ENCODE measurements around the gene IP6K1.
"Not testable (repeated sequence)": the region's sequence is repeated elsewhere in the genome, so short reads cannot be mapped to it uniquely, and the experiment has no call there.

IP6K1 gene

GRCh38 chr3:49786357-49787181, at the start of gene IP6K1:
TSS of gene IP6K1 (minus strand) at chr3:49786542. CDS start at chr3:49748040, 38,502 bp downstream.
- DNase-seq (ENCODE audit: low read depth): peak; percentile 100
- peak within 1 kb of the TSS; percentile 62 for H3K4me3 ChIP-seq (ENCODE audit: low read depth, low read length)
- no peak for TF ChIP-seq CTCF (IDR thresholded peaks at IDR 0.05; ENCODE audit: control insufficient read depth, extremely low read depth, insufficient read depth)

- H3K4me3 ChIP-seq (ENCODE audit: low read depth, low read length): no peak overlapping the region
- TF ChIP-seq CTCF (IDR thresholded peaks at IDR 0.05; ENCODE audit: control insufficient read depth, extremely low read depth, insufficient read depth): no peak
- DNase-seq (ENCODE audit: low read depth): no peak
Measured at GRCh38 chr3:49831341-49831740, 45.0 kb upstream of the IP6K1 start.

- DNase-seq (ENCODE audit: low read depth): no peak
- TF ChIP-seq CTCF (IDR thresholded peaks at IDR 0.05; ENCODE audit: control insufficient read depth, extremely low read depth, insufficient read depth): no peak
- H3K4me3 ChIP-seq (ENCODE audit: low read depth, low read length): no peak overlapping the region
Measured at GRCh38 chr3:49826016-49826415, 39.7 kb upstream of the IP6K1 start.

GRCh38 chr3:49823131-49823530, 36.8 kb upstream of the IP6K1 start:
- not testable (repeated sequence) for H3K4me3 ChIP-seq (ENCODE audit: low read depth, low read length); DNase-seq (ENCODE audit: low read depth)

- peak within 1 kb of the TSS; percentile 11 for H3K4me3 ChIP-seq (ENCODE audit: low read depth, low read length)
- TF ChIP-seq CTCF (IDR thresholded peaks at IDR 0.05; ENCODE audit: control insufficient read depth, extremely low read depth, insufficient read depth): no peak
- no peak for DNase-seq (ENCODE audit: low read depth)
Measured at GRCh38 chr3:49813497-49814174, 27.3 kb upstream of the IP6K1 start, which contains the start of gene UBA7. TSS of gene UBA7 (minus strand) at chr3:49813953. CDS start at chr3:49813787, 166 bp downstream.

- no peak overlapping the region for H3K4me3 ChIP-seq (ENCODE audit: low read depth, low read length)
- TF ChIP-seq CTCF (IDR thresholded peaks at IDR 0.05; ENCODE audit: control insufficient read depth, extremely low read depth, insufficient read depth): no peak
- no peak for DNase-seq (ENCODE audit: low read depth)
Measured at GRCh38 chr3:49812916-49813496, 26.7 kb upstream of the IP6K1 start.

- no peak for DNase-seq (ENCODE audit: low read depth)
- H3K4me3 ChIP-seq (ENCODE audit: low read depth, low read length): no peak overlapping the region
Measured at GRCh38 chr3:49807431-49808114, 21.2 kb upstream of the IP6K1 start.

More at GRCh38 chr3:49807431-49808114, 21.2 kb upstream of the IP6K1 start:
- no peak for TF ChIP-seq CTCF (IDR thresholded peaks at IDR 0.05; ENCODE audit: control insufficient read depth, extremely low read depth, insufficient read depth)
